CD8-positive, alpha-beta memory T cell (primary cell): Measurements from ENCODE around the gene AHI1. TPM values are rescaled to one million over a fixed set of nuclear protein-coding genes. Genes with fewer than 3 reads are reported as not detected.

Source experiments
- CTCF ChIA-PET: fragments of 350-600 bp; sonication (Branson Sonifier 250); formaldehyde crosslinking; loops from one replicate; lab custom pipeline; 2021; ENCODE audit warnings: antibody characterized with exemption; lab: Charles Lee
- POLR2A ChIA-PET: fragments of 350-600 bp; sonication (Branson Sonifier 250); formaldehyde crosslinking; loops from one replicate; lab custom pipeline; 2021; ENCODE audit warnings: antibody characterized with exemption; lab: Charles Lee
- DNase-seq, 5 donors: peaks; one replicate each; pipeline versions ENCODE4 v3.0.0 to v3.0.0-alpha.2; 2020 to 2022; ENCODE audit warnings: mixed read lengths in 1 of 5
- H3K27ac ChIP-seq: one replicate; pipeline ENCODE4 v1.7.0; 2013; ENCODE audit warnings: low read depth, mild to moderate bottlenecking, low read length, moderate library complexity
- H3K27me3 ChIP-seq: 2 replicates; pipeline ENCODE4 v1.7.0; 2013; ENCODE audit warnings: low read length, mild to moderate bottlenecking; ENCODE audit not compliant: insufficient read depth, poor library complexity, severe bottlenecking
- H3K36me3 ChIP-seq: 2 replicates; pipeline ENCODE4 v1.7.0; 2013; ENCODE audit warnings: mild to moderate bottlenecking, low read length, moderate library complexity; ENCODE audit not compliant: insufficient read depth
- H3K4me1 ChIP-seq: 2 replicates; pipeline ENCODE4 v1.7.0; 2013; ENCODE audit warnings: mild to moderate bottlenecking, low read length, moderate library complexity; ENCODE audit not compliant: insufficient read depth
- H3K4me3 ChIP-seq: 2 replicates; pipeline ENCODE4 v1.7.0; 2013; ENCODE audit warnings: mild to moderate bottlenecking, low read length
- H3K9me3 ChIP-seq: 2 replicates; pipeline ENCODE4 v1.7.0; 2013; ENCODE audit warnings: mild to moderate bottlenecking, low read length
- H3K27ac Mint-ChIP-seq, 8 donors: one replicate each; pipeline ENCODE4 v1.8.0; 2020 to 2021; ENCODE audit warnings: mixed read lengths in 8 of 8, mild to moderate bottlenecking in 6 of 8, inconsistent platforms in 3 of 8, moderate library complexity in 3 of 8
- H3K27me3 Mint-ChIP-seq, 2 donors: one replicate each; pipeline ENCODE4 v1.8.0; 2020 to 2021; ENCODE audit warnings: mixed read lengths in 2 of 2, mild to moderate bottlenecking in 1 of 2, moderate library complexity in 1 of 2
- H3K36me3 Mint-ChIP-seq, 3 donors: one replicate each; pipeline ENCODE4 v1.8.0; 2020 to 2021; ENCODE audit warnings: mixed read lengths in 3 of 3, inconsistent platforms in 1 of 3, mild to moderate bottlenecking in 1 of 3
- H3K4me1 Mint-ChIP-seq, 3 donors: one replicate each; pipeline ENCODE4 v1.8.0; 2020 to 2021; ENCODE audit warnings: mixed read lengths in 3 of 3, inconsistent platforms in 1 of 3, mild to moderate bottlenecking in 1 of 3
- H3K4me3 Mint-ChIP-seq, 7 donors: one replicate each; pipeline ENCODE4 v1.8.0; 2020 to 2021; ENCODE audit warnings: mixed read lengths in 7 of 7, mild to moderate bottlenecking in 6 of 7, moderate library complexity in 4 of 7, inconsistent platforms in 2 of 7
- H3K9me3 Mint-ChIP-seq, 5 donors: one replicate each; pipeline ENCODE4 v1.8.0; 2020 to 2022; ENCODE audit warnings: mixed read lengths in 5 of 5, mild to moderate bottlenecking in 3 of 5, moderate library complexity in 2 of 5, inconsistent platforms in 1 of 5
- polyA plus RNA-seq: library from polyadenylated mRNA; unstranded; fragments of 300-500 nt; fragmentation: Illumina TruSeq; gene quantifications from one replicate; pipeline ENCODE4 v1.2.3, GENCODE V29; 2021
- total RNA-seq, 2 experiments: library from RNA; stranded (reverse); gene quantifications; one replicate each; pipeline ENCODE4 v1.2.3, GENCODE V29; 2021

The AHI1 gene
- total and polyA plus RNA-seq, 3 experiments from 2014 or later: 3.6 to 41.2 (median 41.1) TPM

- no peaks in the 10 kb centered on the region for H3K27me3 ChIP-seq
- Mint-ChIP-seq H3K4me3 (no peak overlapping the region), H3K4me1 (peaks cover 0 to 14% (median 3%) of the 10 kb centered on the region in 3 donors), H3K9me3 (no peaks in the 10 kb centered on the region), H3K27me3 (peaks cover 0 to 3% of the 10 kb centered on the region in 2 donors), H3K36me3 (no peaks in the 10 kb centered on the region), H3K27ac (peak overlapping the region in 1 of 8 donors; percentile 82)
- ChIA-PET CTCF (no interaction called here), POLR2A (no interaction called here)
- H3K36me3 ChIP-seq: no peaks in the 10 kb centered on the region
- no peak overlapping the region for H3K27ac ChIP-seq
- no peak for DNase-seq
- H3K4me1 ChIP-seq: no peaks in the 10 kb centered on the region
- no peaks in the 10 kb centered on the region for H3K9me3 ChIP-seq
- H3K4me3 ChIP-seq: no peak overlapping the region
Measured at GRCh38 chr6:135236732-135237131, 260.8 kb downstream of the AHI1 start.

- peaks cover 0 to 3% of the 10 kb centered on the region in 2 donors for H3K27me3 Mint-ChIP-seq
- H3K4me3 Mint-ChIP-seq: no peak overlapping the region
- Histone ChIP-seq H3K4me1 (no peaks in the 10 kb centered on the region), H3K9me3 (no peaks in the 10 kb centered on the region), H3K4me3 (no peak overlapping the region), H3K27me3 (no peaks in the 10 kb centered on the region), H3K36me3 (no peaks in the 10 kb centered on the region), H3K27ac (no peak overlapping the region)
- H3K27ac Mint-ChIP-seq: peak overlapping the region in 1 of 8 donors; percentile 82
- H3K4me1 Mint-ChIP-seq: peaks cover 0 to 15% (median 3%) of the 10 kb centered on the region in 3 donors
- no peaks in the 10 kb centered on the region for H3K9me3 Mint-ChIP-seq
- ChIA-PET CTCF (no interaction called here), POLR2A (no interaction called here)
- H3K36me3 Mint-ChIP-seq: no peaks in the 10 kb centered on the region
- DNase-seq: no peak
Measured at GRCh38 chr6:135236319-135236718, 261.2 kb downstream of the AHI1 start.

DNA sequence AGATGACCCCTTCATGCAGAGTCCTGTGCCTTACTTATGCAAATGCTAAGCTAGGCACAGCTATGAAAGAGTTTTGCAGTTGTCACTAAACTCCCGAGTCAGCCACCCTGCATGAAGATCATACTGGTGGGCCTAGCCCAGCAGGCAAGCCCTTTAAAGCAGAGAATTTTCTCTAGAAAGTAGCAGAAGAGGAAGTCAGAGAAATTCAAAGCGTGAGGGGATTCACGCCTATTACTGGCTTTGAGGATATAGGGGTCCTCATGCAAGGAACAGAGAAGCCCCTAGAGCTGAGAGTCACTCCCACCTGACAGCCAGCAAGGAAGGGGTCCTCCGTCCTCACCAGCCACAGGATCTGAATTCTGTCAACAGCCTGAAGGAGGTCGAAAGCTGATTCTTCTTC lies 261.8 kb downstream of the AHI1 start:
- H3K36me3 ChIP-seq: no peaks in the 10 kb centered on the region
- CTCF ChIA-PET: no interaction called here
- no peaks in the 10 kb centered on the region for H3K36me3 Mint-ChIP-seq
- POLR2A ChIA-PET: no interaction called here
- H3K27ac Mint-ChIP-seq: peak overlapping the region in 1 of 8 donors; percentile 3
- H3K27me3 Mint-ChIP-seq: peaks cover 2 to 3% of the 10 kb centered on the region in 2 donors
- no peaks in the 10 kb centered on the region for H3K4me1 ChIP-seq
- H3K9me3 ChIP-seq: no peaks in the 10 kb centered on the region
- H3K4me3 ChIP-seq: no peak overlapping the region
- H3K4me1 Mint-ChIP-seq: peaks cover 0 to 15% (median 3%) of the 10 kb centered on the region in 3 donors
- H3K9me3 Mint-ChIP-seq: no peaks in the 10 kb centered on the region
- H3K27ac ChIP-seq: no peak overlapping the region
- no peak overlapping the region for H3K4me3 Mint-ChIP-seq
- H3K27me3 ChIP-seq: no peaks in the 10 kb centered on the region
- DNase-seq: no peak

GRCh38 chr6:135234492-135234780 lies 263.1 kb downstream of the AHI1 start:
- Histone ChIP-seq H3K27ac (no peak overlapping the region), H3K9me3 (no peaks in the 10 kb centered on the region), H3K36me3 (no peaks in the 10 kb centered on the region), H3K4me3 (no peak overlapping the region), H3K27me3 (no peaks in the 10 kb centered on the region), H3K4me1 (no peaks in the 10 kb centered on the region)
- H3K9me3 Mint-ChIP-seq: no peaks in the 10 kb centered on the region
- H3K4me1 Mint-ChIP-seq: peaks cover 0 to 15% (median 3%) of the 10 kb centered on the region in 3 donors
- H3K4me3 Mint-ChIP-seq: no peak overlapping the region
- no peaks in the 10 kb centered on the region for H3K36me3 Mint-ChIP-seq
- peaks cover 2 to 3% of the 10 kb centered on the region in 2 donors for H3K27me3 Mint-ChIP-seq
- POLR2A ChIA-PET: no interaction called here
- CTCF ChIA-PET: interaction anchor here (1.4 kb wide), 1 partner anchor 88 kb away, joined by 3 read pairs; no protein-coding TSS in a partner anchor
- H3K27ac Mint-ChIP-seq: no peak overlapping the region
- no peak for DNase-seq

DNA sequence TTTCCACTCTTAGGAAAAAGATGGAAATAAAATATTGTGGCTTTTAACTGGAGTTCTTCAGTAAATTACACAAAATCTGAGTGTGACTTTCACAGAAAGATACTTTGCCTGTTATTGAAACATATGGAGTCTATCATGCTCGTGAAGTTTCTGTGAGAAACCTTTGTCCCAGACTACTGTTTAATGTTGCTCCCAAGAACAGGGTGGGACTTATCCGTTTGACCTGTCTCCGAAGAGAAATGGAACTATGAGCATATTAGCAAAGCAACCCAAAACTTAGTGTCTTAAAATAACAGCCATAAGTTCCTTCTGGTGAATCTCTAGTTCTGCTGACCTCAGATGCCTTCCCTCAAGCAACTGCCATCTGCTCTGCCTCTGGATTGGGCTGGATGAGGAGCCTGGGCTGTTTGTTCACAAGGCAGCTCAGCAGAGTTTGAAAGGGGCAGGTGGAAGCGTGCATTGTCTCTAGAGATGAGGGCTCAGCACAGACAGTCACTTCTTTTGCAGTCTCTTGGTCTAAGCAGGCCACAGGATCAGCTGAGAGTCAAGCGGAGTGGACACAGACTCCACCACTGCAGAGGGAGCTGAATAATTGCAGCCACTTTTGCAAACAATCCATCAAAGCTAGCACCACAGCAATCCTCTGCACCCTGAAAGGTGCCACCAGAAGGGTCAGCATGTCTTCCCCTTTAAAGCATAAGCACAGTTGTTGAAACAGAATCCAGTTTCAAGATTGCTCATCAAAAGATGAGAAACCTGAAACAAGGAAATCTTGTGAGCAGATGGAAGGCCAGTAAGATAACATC lies 263.7 kb downstream of the AHI1 start:
- Mint-ChIP-seq H3K27ac (no peak overlapping the region), H3K4me3 (no peak overlapping the region), H3K4me1 (peaks cover 0 to 15% (median 3%) of the 10 kb centered on the region in 3 donors), H3K9me3 (no peaks in the 10 kb centered on the region), H3K36me3 (no peaks in the 10 kb centered on the region), H3K27me3 (peaks cover 2 to 3% of the 10 kb centered on the region in 2 donors)
- no peak for DNase-seq
- Histone ChIP-seq H3K4me1 (no peaks in the 10 kb centered on the region), H3K9me3 (no peaks in the 10 kb centered on the region), H3K27me3 (no peaks in the 10 kb centered on the region), H3K27ac (peak overlapping the region; percentile 22), H3K36me3 (no peaks in the 10 kb centered on the region), H3K4me3 (no peak overlapping the region)
- ChIA-PET CTCF (interaction anchor here (1.4 kb wide), 1 partner anchor 87 kb away, joined by 3 read pairs; no protein-coding TSS in a partner anchor), POLR2A (no interaction called here)
